BLaER1 treated with 17β-estradiol and CSF1 and Interleukin-3, amounts not matched to agents 10 nM and 100 nM (cell line): ENCODE data around the gene ERP27.

Experiments
- H3K27ac ChIP-seq, 11 experiments: shearing (Covaris generic); formaldehyde crosslinking; 2 replicates each; pipeline ENCODE4 v1.8.1; 2022
- H3K27me3 ChIP-seq, 11 experiments: shearing (Covaris generic); formaldehyde crosslinking; 2 replicates each; pipeline ENCODE4 v1.8.1; 2022
- H3K36me3 ChIP-seq, 11 experiments: shearing (Covaris generic); formaldehyde crosslinking; 2 replicates each; pipeline ENCODE4 v1.8.1; 2022
- H3K4me1 ChIP-seq, 10 experiments: shearing (Covaris generic); formaldehyde crosslinking; 2 replicates each; pipeline ENCODE4 v1.8.1; 2022
- H3K4me2 ChIP-seq, 11 experiments: shearing (Covaris generic); formaldehyde crosslinking; 2 replicates each; pipeline ENCODE4 v1.8.1; 2022
- H3K4me3 ChIP-seq, 10 experiments: shearing (Covaris generic); formaldehyde crosslinking; 2 replicates each; pipeline ENCODE4 v1.8.1; 2022
- H3K9ac ChIP-seq, 11 experiments: shearing (Covaris generic); formaldehyde crosslinking; 2 replicates each; pipeline ENCODE4 v1.8.1; 2022
- H3K9me3 ChIP-seq, 11 experiments: shearing (Covaris generic); formaldehyde crosslinking; replicated peaks in 1 of 11; 2 replicates each; pipeline ENCODE4 v1.8.1; 2022
- H4K20me1 ChIP-seq, 11 experiments: shearing (Covaris generic); formaldehyde crosslinking; 2 replicates each; pipeline ENCODE4 v1.8.1; 2022
- Cebpa-rat ChIP-seq, 11 experiments: shearing (Covaris generic); IDR thresholded peaks; 2 replicates each; pipeline ENCODE4 v1.8.1; 2022

Gene ERP27

DNA sequence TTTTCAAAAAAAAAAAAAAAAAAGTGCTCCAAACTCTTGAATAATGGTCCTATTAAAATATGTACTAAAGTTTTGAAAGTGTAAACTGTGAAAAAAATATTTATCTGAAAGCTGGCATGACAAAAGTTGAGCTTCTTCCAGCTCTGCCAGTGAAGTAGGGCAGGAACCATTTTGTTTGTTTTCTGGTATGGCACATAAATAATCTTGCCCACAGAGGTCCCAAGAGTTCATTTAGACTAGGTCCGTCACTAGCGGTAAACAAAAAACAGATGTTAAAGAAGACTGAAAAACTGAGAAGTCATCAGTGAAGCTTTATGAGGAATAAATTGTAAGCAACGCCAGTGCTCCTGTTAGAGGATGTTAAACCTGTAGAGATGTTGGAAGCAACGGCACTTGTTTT is 7.0 kb downstream of the ERP27 start:
- TF ChIP-seq Cebpa-rat (IDR thresholded peaks at IDR 0.05): no peak
- Histone ChIP-seq H3K4me3 (no peak overlapping the region), H3K36me3 (peaks cover 42 to 91% (median 68%) of the 10 kb centered on the region in 11 experiments), H3K9me3 (no peaks in the 10 kb centered on the region), H3K27me3 (no peaks in the 10 kb centered on the region), H3K27ac (no peak overlapping the region), H4K20me1 (no peaks in the 10 kb centered on the region), H3K4me2 (peak overlapping the region in 3 of 11 experiments; percentile 0 to 26 (median 10); a peak in 3 of 22 replicates), H3K9ac (no peak overlapping the region), H3K4me1 (peaks cover 0 to 10% (median 0%) of the 10 kb centered on the region in 10 experiments; a peak in 6 of 20 replicates)

DNA sequence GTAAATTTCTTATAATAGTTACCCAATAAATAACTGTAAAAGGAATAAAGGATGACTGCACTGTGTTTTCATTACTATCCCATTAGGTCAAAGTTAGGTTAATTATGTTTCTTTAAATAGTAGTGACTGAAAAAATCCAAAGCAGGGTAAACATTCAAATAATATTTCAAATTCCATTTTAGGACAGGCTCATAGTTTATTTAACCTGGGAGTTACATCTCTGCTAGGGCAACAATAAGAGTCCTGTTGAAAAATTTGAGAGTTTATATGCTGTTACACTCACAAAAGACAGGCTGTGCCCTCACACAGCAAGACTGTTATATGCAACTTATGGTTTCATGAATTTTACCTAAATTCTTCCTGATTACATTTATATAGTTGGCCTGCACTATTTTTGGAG is 8.0 kb downstream of the ERP27 start:
- Histone ChIP-seq H3K9ac (no peak overlapping the region), H3K9me3 (no peaks in the 10 kb centered on the region), H3K27ac (no peak overlapping the region), H3K4me1 (peaks cover 0 to 10% (median 0%) of the 10 kb centered on the region in 10 experiments; a peak in 6 of 20 replicates), H3K27me3 (no peaks in the 10 kb centered on the region), H4K20me1 (no peaks in the 10 kb centered on the region), H3K4me2 (no peak overlapping the region), H3K36me3 (peaks cover 32 to 81% (median 57%) of the 10 kb centered on the region in 11 experiments), H3K4me3 (no peak overlapping the region)
- TF ChIP-seq Cebpa-rat (IDR thresholded peaks at IDR 0.05): no peak

DNA sequence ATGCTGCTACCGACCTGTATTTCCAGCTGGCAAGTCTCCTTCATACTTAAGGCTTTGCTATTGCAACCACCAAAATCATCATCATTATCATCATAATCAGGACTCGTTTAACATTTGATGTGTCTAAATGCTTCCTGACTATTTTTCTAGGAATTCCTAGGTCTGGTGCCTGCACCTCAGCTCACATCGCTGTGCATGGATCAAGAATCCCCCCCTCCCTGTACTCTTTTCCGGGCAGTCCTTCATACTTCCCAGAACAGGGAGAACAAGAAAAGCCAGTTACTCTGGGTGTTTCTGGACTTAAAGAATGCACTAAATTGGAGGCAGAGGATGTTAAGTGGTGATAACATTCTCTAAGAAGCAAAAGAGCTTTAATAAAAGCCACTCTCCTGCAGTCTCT is 9.4 kb downstream of the ERP27 start:
- Histone ChIP-seq H3K4me3 (no peak overlapping the region), H3K9ac (no peak overlapping the region), H4K20me1 (no peaks in the 10 kb centered on the region), H3K36me3 (peaks cover 20 to 67% (median 44%) of the 10 kb centered on the region in 11 experiments), H3K27me3 (no peaks in the 10 kb centered on the region), H3K4me2 (no peak overlapping the region), H3K4me1 (peaks cover 0 to 10% (median 0%) of the 10 kb centered on the region in 10 experiments; a peak in 7 of 20 replicates), H3K9me3 (no peaks in the 10 kb centered on the region), H3K27ac (no peak overlapping the region)
- TF ChIP-seq Cebpa-rat (IDR thresholded peaks at IDR 0.05): no peak

DNA sequence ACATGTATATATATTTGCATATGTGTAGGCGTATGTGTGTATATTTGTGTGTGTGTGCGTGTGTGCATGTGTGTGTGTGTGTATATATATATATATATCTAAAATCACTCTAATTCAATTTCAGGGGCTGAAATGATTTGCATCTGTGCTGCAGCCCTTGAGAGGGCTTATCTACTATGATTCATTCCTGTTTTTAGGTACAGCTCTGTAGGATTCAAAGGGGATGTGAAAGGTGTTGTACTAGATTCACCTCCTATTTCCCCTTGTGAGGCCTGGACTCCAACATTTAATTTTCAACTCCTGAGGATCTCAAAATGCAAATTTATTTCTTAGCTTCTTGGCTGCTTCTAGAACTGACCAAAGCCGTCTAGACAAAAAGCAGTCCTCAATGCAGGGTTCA is 11.1 kb downstream of the ERP27 start:
- no peak overlapping the region for H3K4me2 ChIP-seq
- H3K36me3 ChIP-seq: peaks cover 9 to 57% (median 27%) of the 10 kb centered on the region in 11 experiments; a peak in 21 of 22 replicates
- H3K9me3 ChIP-seq: peaks cover 0 to 6% (median 1%) of the 10 kb centered on the region in 11 experiments; a peak in 1 of 22 replicates
- H3K27me3 ChIP-seq: no peaks in the 10 kb centered on the region
- peaks cover 0 to 10% (median 0%) of the 10 kb centered on the region in 10 experiments; a peak in 7 of 20 replicates for H3K4me1 ChIP-seq
- H3K4me3 ChIP-seq: no peak overlapping the region
- H3K9ac ChIP-seq: no peak overlapping the region
- no peaks in the 10 kb centered on the region for H4K20me1 ChIP-seq
- no peak for TF ChIP-seq Cebpa-rat (IDR thresholded peaks at IDR 0.05)
- H3K27ac ChIP-seq: no peak overlapping the region

DNA sequence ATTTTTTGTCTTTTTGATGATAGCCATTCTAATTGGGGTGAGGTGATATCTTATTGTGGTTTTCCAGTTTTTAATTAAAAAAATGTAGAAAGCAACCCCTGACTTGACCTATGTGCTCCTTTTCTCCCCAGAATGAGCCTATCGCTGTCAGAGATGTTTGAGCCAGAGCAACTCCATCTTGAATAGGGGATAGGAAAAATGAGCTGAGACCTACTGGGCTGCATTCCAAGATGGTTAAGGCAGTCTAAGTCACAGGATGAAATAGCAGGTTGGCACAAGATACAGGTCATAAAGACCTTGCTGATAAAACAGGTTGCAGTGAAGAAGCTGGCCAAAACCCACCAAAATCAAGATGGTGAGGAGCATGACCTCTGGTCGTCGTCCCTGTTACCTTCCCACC is 13.8 kb downstream of the ERP27 start:
- no peak overlapping the region for H3K4me3 ChIP-seq
- no peaks in the 10 kb centered on the region for H4K20me1 ChIP-seq
- H3K27ac ChIP-seq: no peak overlapping the region
- H3K27me3 ChIP-seq: no peaks in the 10 kb centered on the region
- no peak overlapping the region for H3K4me2 ChIP-seq
- H3K9me3 ChIP-seq: peaks cover 0 to 6% (median 3%) of the 10 kb centered on the region in 11 experiments; a peak in 1 of 22 replicates
- H3K36me3 ChIP-seq: peaks cover 19 to 51% (median 30%) of the 10 kb centered on the region in 11 experiments
- TF ChIP-seq Cebpa-rat (IDR thresholded peaks at IDR 0.05): no peak
- no peak overlapping the region for H3K9ac ChIP-seq
- peaks cover 0 to 9% (median 6%) of the 10 kb centered on the region in 10 experiments; a peak in 8 of 20 replicates for H3K4me1 ChIP-seq

DNA sequence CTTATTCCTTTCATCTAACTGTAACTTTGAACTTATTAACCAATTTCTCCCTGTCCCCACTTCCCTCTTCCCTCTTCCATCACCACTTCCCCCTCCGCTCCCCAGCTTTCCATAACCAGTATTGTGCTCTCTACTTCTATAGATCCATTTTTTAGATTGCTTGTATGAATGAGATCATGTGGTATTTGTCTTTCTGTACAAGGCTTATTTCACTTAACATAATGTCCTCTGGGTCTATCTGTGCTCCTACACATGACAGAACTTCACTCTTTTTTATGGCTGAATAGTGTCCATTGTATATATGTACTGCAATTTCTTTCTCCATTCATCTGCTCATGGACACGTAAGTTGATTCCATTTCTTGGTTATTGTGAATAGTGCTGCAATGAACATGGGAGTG is 14.4 kb downstream of the ERP27 start:
- Histone ChIP-seq H3K27ac (no peak overlapping the region), H3K4me2 (no peak overlapping the region), H3K9ac (no peak overlapping the region), H3K4me3 (no peak overlapping the region), H3K9me3 (peaks cover 0 to 6% (median 3%) of the 10 kb centered on the region in 11 experiments; a peak in 1 of 22 replicates), H3K27me3 (no peaks in the 10 kb centered on the region), H3K4me1 (peaks cover 0 to 9% (median 6%) of the 10 kb centered on the region in 10 experiments; a peak in 8 of 20 replicates), H4K20me1 (no peaks in the 10 kb centered on the region), H3K36me3 (peaks cover 25 to 51% (median 31%) of the 10 kb centered on the region in 11 experiments)
- no peak for TF ChIP-seq Cebpa-rat (IDR thresholded peaks at IDR 0.05)

DNA sequence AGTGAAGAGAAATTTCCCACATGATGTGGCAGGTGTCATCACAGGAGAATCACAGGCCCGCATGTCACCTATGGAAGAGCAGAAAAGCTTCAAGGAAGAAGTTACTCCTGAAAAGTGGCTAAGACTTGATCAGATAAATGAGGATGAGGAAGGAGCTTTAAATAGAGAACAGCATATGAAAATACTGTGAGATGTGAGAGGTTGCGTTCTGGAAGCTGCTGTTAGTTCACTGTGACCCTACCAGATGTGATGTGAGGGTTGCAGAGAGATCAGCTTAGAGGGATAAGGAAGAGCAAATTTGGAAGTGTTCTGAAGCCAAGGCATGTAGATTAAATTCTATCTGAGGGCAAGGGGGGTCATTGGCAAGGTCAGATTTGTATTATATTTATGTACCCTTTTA is 17.1 kb downstream of the ERP27 start:
- peak overlapping the region in 5 of 11 experiments; percentile 6 to 28 (median 16); a peak in 6 of 22 replicates for H3K4me2 ChIP-seq
- TF ChIP-seq Cebpa-rat (IDR thresholded peaks at IDR 0.05): no peak
- peaks cover 48 to 60% (median 51%) of the 10 kb centered on the region in 11 experiments for H3K36me3 ChIP-seq
- peaks cover 0 to 6% (median 4%) of the 10 kb centered on the region in 11 experiments; a peak in 2 of 22 replicates for H3K9me3 ChIP-seq
- no peak overlapping the region for H3K27ac ChIP-seq
- no peaks in the 10 kb centered on the region for H3K27me3 ChIP-seq
- H4K20me1 ChIP-seq: no peaks in the 10 kb centered on the region
- H3K4me3 ChIP-seq: no peak overlapping the region
- H3K9ac ChIP-seq: no peak overlapping the region
- H3K4me1 ChIP-seq: peaks cover 0 to 9% (median 6%) of the 10 kb centered on the region in 10 experiments; a peak in 8 of 20 replicates

DNA sequence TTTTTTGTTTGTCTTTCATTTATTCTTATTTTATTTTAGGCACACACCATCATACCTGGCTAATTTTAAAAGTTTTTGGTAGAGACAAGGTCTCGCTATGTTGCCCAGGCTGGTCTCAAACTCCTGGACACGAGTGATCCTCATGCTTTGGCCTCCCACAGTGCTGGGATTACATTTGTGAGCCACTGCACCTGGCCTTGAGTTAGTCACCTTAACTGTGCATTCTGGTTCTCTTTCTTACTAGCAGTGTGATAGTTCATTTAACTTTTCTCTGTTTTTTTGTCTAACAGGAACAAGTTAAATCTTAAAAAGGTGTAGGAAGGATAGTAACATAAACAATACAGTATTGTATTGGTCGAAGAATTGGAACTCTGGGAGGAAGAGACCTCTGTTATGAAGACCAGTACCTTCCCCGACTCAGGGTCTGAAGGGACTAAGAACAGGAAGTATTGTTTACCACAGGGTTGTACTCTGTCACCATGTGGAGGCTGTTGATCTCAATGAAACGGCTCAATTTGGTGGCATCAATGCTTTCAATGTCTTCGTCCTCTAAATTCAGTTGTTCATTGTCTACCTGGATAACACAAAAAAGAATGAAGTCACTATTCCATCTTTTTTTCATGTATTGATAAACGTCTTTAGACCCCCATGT is 17.7 kb downstream of the ERP27 start:
- H3K9ac ChIP-seq: no peak overlapping the region
- H3K4me2 ChIP-seq: peak overlapping the region in 5 of 11 experiments; percentile 6 to 28 (median 16); a peak in 6 of 22 replicates
- H4K20me1 ChIP-seq: no peaks in the 10 kb centered on the region
- peaks cover 54 to 66% (median 57%) of the 10 kb centered on the region in 11 experiments for H3K36me3 ChIP-seq
- H3K27ac ChIP-seq: no peak overlapping the region
- TF ChIP-seq Cebpa-rat (IDR thresholded peaks at IDR 0.05): no peak
- H3K9me3 ChIP-seq: peaks cover 0 to 6% (median 4%) of the 10 kb centered on the region in 11 experiments; a peak in 2 of 22 replicates
- no peaks in the 10 kb centered on the region for H3K27me3 ChIP-seq
- no peak overlapping the region for H3K4me3 ChIP-seq
- peaks cover 0 to 9% (median 6%) of the 10 kb centered on the region in 10 experiments; a peak in 8 of 20 replicates for H3K4me1 ChIP-seq

DNA sequence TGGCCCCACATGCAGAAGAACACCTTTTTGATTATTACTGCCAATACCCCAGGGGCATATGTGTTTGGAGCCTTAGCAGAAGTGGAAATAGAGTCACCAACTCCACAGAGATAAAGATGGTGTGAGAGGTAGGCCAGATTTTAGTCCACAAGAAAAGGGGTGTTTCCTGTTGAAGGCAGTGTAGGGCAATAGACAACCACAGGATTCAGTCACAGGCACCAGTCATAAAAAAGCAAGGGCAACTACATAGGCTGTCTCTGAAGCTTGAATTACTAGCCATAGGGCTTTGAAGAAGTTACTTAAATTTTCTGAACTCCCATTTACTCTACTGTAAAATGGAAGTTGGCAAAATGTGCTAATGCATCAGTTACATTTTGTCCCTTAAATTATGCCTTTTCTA is 18.9 kb downstream of the ERP27 start:
- H3K9me3 ChIP-seq: peaks cover 0 to 6% (median 4%) of the 10 kb centered on the region in 11 experiments; a peak in 2 of 22 replicates
- H3K36me3 ChIP-seq: peaks cover 60 to 78% (median 67%) of the 10 kb centered on the region in 11 experiments
- H3K4me1 ChIP-seq: peaks cover 0 to 9% (median 6%) of the 10 kb centered on the region in 10 experiments; a peak in 8 of 20 replicates
- no peak for TF ChIP-seq Cebpa-rat (IDR thresholded peaks at IDR 0.05)
- no peak overlapping the region for H3K4me3 ChIP-seq
- no peaks in the 10 kb centered on the region for H3K27me3 ChIP-seq
- H3K4me2 ChIP-seq: no peak overlapping the region
- H3K9ac ChIP-seq: no peak overlapping the region
- no peak overlapping the region for H3K27ac ChIP-seq
- no peaks in the 10 kb centered on the region for H4K20me1 ChIP-seq
